Osteoblast (primary cell): Measurements from ENCODE around the gene NT5C2. TPM values are rescaled to one million over a fixed set of nuclear protein-coding genes. Genes with fewer than 3 reads are reported as not detected.

Source experiments
- DNase-seq: peaks from one replicate; pipeline ENCODE4 v3.0.0; 2011; ENCODE audit warnings: low spot score, mixed read lengths; ENCODE audit not compliant: insufficient read length; ENCODE audit errors: missing footprints
- H2AFZ ChIP-seq: 2 replicates; pipeline ENCODE4 v1.6.0; 2011; ENCODE audit warnings: mild to moderate bottlenecking, low read length
- H3K27ac ChIP-seq: 2 replicates; pipeline ENCODE4 v1.5.1; 2011; ENCODE audit warnings: mild to moderate bottlenecking, low read depth, low read length, moderate library complexity
- H3K27me3 ChIP-seq: 2 replicates; pipeline ENCODE4 v1.6.0; 2012; ENCODE audit warnings: mild to moderate bottlenecking, control low read depth, inconsistent platforms, low read length, moderate library complexity; ENCODE audit not compliant: insufficient read depth
- H3K36me3 ChIP-seq: 2 replicates; pipeline ENCODE4 v1.5.1; 2011; ENCODE audit warnings: mild to moderate bottlenecking, low read length, control low read depth, moderate library complexity; ENCODE audit not compliant: insufficient read depth
- H3K4me1 ChIP-seq: 2 replicates; pipeline ENCODE4 v1.5.1; 2011; ENCODE audit warnings: mild to moderate bottlenecking, low read length, control low read depth, moderate library complexity; ENCODE audit not compliant: insufficient read depth
- H3K4me2 ChIP-seq: 2 replicates; pipeline ENCODE4 v1.6.0; 2011; ENCODE audit warnings: mild to moderate bottlenecking, low read length; ENCODE audit not compliant: insufficient read depth
- H3K4me3 ChIP-seq: fragments of 200-600 bp; sonication (generic); 3 replicates; pipeline ENCODE4 v1.5.1; 2012; ENCODE audit warnings: mild to moderate bottlenecking, low read length, inconsistent platforms; ENCODE audit not compliant: insufficient read depth
- H3K79me2 ChIP-seq: 2 replicates; pipeline ENCODE4 v1.6.0; 2012; ENCODE audit warnings: mild to moderate bottlenecking, low read length, control low read depth, inconsistent platforms; ENCODE audit not compliant: insufficient read depth
- H3K9me3 ChIP-seq: 2 replicates; pipeline ENCODE4 v1.5.1; 2011; ENCODE audit warnings: low read depth, low read length, control low read depth
- H4K20me1 ChIP-seq: 2 replicates; pipeline ENCODE4 v1.6.0; 2012; ENCODE audit warnings: mild to moderate bottlenecking, low read length, control low read depth; ENCODE audit not compliant: insufficient read depth
- CTCF ChIP-seq: IDR thresholded peaks from 2 replicates; pipeline ENCODE4 v1.5.1; 2011; ENCODE audit warnings: mild to moderate bottlenecking, low read depth, low read length, moderate library complexity; ENCODE audit errors: extremely low read depth
- total RNA-seq: library from RNA; depleted of rRNA; stranded (reverse); fragments of >200 nt; gene quantifications from 2 replicates; pipeline ENCODE4 v1.2.3, GENCODE V29; 2012

The NT5C2 gene
- total RNA-seq, 1 donor, result 94.1 TPM

- Histone ChIP-seq H4K20me1 (no peaks in the 10 kb centered on the region), H2AFZ (no peak overlapping the region), H3K27me3 (no peaks in the 10 kb centered on the region), H3K36me3 (no peaks in the 10 kb centered on the region), H3K27ac (no peak overlapping the region), H3K4me3 (no peak overlapping the region), H3K9me3 (no peaks in the 10 kb centered on the region), H3K79me2 (no peaks in the 10 kb centered on the region), H3K4me2 (no peak overlapping the region), H3K4me1 (peaks cover 3% of the 10 kb centered on the region)
- no peak for TF ChIP-seq CTCF
- DNase-seq, result no peak
Measured at GRCh38 chr10:103064956-103065355, 128.1 kb downstream of the NT5C2 start.

GRCh38 chr10:103062854-103063590 is 130.1 kb downstream of the NT5C2 start:
- no peaks in the 10 kb centered on the region for H3K9me3 ChIP-seq
- H2AFZ ChIP-seq, result no peak overlapping the region
- no peaks in the 10 kb centered on the region for H3K27me3 ChIP-seq
- peak; percentile 12 for TF ChIP-seq CTCF
- H3K4me3 ChIP-seq, result no peak overlapping the region
- H3K4me2 ChIP-seq, result no peak overlapping the region
- H4K20me1 ChIP-seq, result no peaks in the 10 kb centered on the region
- no peaks in the 10 kb centered on the region for H3K79me2 ChIP-seq
- H3K36me3 ChIP-seq, result no peaks in the 10 kb centered on the region
- H3K27ac ChIP-seq, result no peak overlapping the region
- DNase-seq, result no peak
- no peaks in the 10 kb centered on the region for H3K4me1 ChIP-seq

- no peak overlapping the region for H2AFZ ChIP-seq
- no peaks in the 10 kb centered on the region for H3K4me1 ChIP-seq
- H3K36me3 ChIP-seq, result no peaks in the 10 kb centered on the region
- H3K9me3 ChIP-seq, result no peaks in the 10 kb centered on the region
- no peak overlapping the region for H3K4me3 ChIP-seq
- H3K79me2 ChIP-seq, result no peaks in the 10 kb centered on the region
- no peak for DNase-seq
- no peak for TF ChIP-seq CTCF
- H3K27ac ChIP-seq, result no peak overlapping the region
- no peaks in the 10 kb centered on the region for H4K20me1 ChIP-seq
- H3K27me3 ChIP-seq, result no peaks in the 10 kb centered on the region
- H3K4me2 ChIP-seq, result no peak overlapping the region
Measured at GRCh38 chr10:103060575-103060974, 132.5 kb downstream of the NT5C2 start.

GRCh38 chr10:103058034-103058433 is 135.0 kb downstream of the NT5C2 start:
- TF ChIP-seq CTCF, result no peak
- H4K20me1 ChIP-seq, result no peaks in the 10 kb centered on the region
- no peak overlapping the region for H2AFZ ChIP-seq
- H3K27me3 ChIP-seq, result no peaks in the 10 kb centered on the region
- DNase-seq, result no peak
- H3K9me3 ChIP-seq, result no peaks in the 10 kb centered on the region
- H3K27ac ChIP-seq, result no peak overlapping the region
- H3K4me2 ChIP-seq, result no peak overlapping the region
- H3K36me3 ChIP-seq, result no peaks in the 10 kb centered on the region
- H3K4me3 ChIP-seq, result no peak overlapping the region
- no peaks in the 10 kb centered on the region for H3K79me2 ChIP-seq
- H3K4me1 ChIP-seq, result peaks cover 3% of the 10 kb centered on the region
